ENCODE measurements around the gene AGBL1.

The AGBL1 gene

GRCh38 chr15:86159468-86159867 lies 79.8 kb downstream of the AGBL1 start:
- H3K4me1 Mint-ChIP-seq: peaks cover 36% of the 10 kb centered on the region
- H3K36me3 Mint-ChIP-seq (ENCODE audit: low read depth): no peaks in the 10 kb centered on the region
- no peak for TF ChIP-seq CTCF (IDR thresholded peaks at IDR 0.05; ENCODE audit: unreplicated experiment in 3 of 3)
- H3K9me3 Mint-ChIP-seq: no peaks in the 10 kb centered on the region
- no peak overlapping the region for H3K4me3 Mint-ChIP-seq
- peaks cover 8% of the 10 kb centered on the region for H3K27me3 Mint-ChIP-seq (ENCODE audit: low read depth)
- H3K27ac Mint-ChIP-seq: no peak overlapping the region

GRCh38 chr15:86161250-86161649 lies 81.6 kb downstream of the AGBL1 start:
- H3K4me1 Mint-ChIP-seq: peaks cover 52% of the 10 kb centered on the region
- no peak overlapping the region for H3K27ac Mint-ChIP-seq
- no peak for TF ChIP-seq CTCF (IDR thresholded peaks at IDR 0.05; ENCODE audit: unreplicated experiment in 3 of 3)
- no peaks in the 10 kb centered on the region for H3K36me3 Mint-ChIP-seq (ENCODE audit: low read depth)
- H3K4me3 Mint-ChIP-seq: no peak overlapping the region
- H3K27me3 Mint-ChIP-seq (ENCODE audit: low read depth): peaks cover 8% of the 10 kb centered on the region
- H3K9me3 Mint-ChIP-seq: no peaks in the 10 kb centered on the region

- Mint-ChIP-seq H3K36me3 (ENCODE audit: low read depth) (no peaks in the 10 kb centered on the region), H3K9me3 (no peaks in the 10 kb centered on the region), H3K4me1 (peaks cover 59% of the 10 kb centered on the region), H3K27me3 (ENCODE audit: low read depth) (peaks cover 8% of the 10 kb centered on the region), H3K4me3 (no peak overlapping the region), H3K27ac (peak overlapping the region; percentile 39 to 68 (median 39))
- no peak for TF ChIP-seq CTCF (IDR thresholded peaks at IDR 0.05; ENCODE audit: unreplicated experiment in 3 of 3)
These were observed 82.5 kb downstream of the AGBL1 start for GRCh38 chr15:86162172-86162591.

- H3K9me3 Mint-ChIP-seq: no peaks in the 10 kb centered on the region
- no peak overlapping the region for H3K4me3 Mint-ChIP-seq
- H3K27me3 Mint-ChIP-seq (ENCODE audit: low read depth): peaks cover 7% of the 10 kb centered on the region
- H3K36me3 Mint-ChIP-seq (ENCODE audit: low read depth): no peaks in the 10 kb centered on the region
- TF ChIP-seq CTCF (IDR thresholded peaks at IDR 0.05; ENCODE audit: unreplicated experiment in 3 of 3): no peak
- H3K27ac Mint-ChIP-seq: peak overlapping the region in 2 of 3 experiments; percentile 39 to 68
- peaks cover 63% of the 10 kb centered on the region for H3K4me1 Mint-ChIP-seq
These were observed 83.0 kb downstream of the AGBL1 start for GRCh38 chr15:86162641-86163040.

- H3K4me3 Mint-ChIP-seq: peak overlapping the region in 1 of 3 experiments; percentile 24
- peaks cover 70% of the 10 kb centered on the region for H3K4me1 Mint-ChIP-seq
- no peaks in the 10 kb centered on the region for H3K36me3 Mint-ChIP-seq (ENCODE audit: low read depth)
- peaks cover 4% of the 10 kb centered on the region for H3K27me3 Mint-ChIP-seq (ENCODE audit: low read depth)
- no peaks in the 10 kb centered on the region for H3K9me3 Mint-ChIP-seq
- TF ChIP-seq CTCF (IDR thresholded peaks at IDR 0.05; ENCODE audit: unreplicated experiment in 3 of 3): no peak
- peak overlapping the region; percentile 13 to 37 (median 37) for H3K27ac Mint-ChIP-seq
These were observed 84.1 kb downstream of the AGBL1 start for GRCh38 chr15:86163816-86164215.

- Mint-ChIP-seq H3K9me3 (no peaks in the 10 kb centered on the region), H3K4me3 (no peak overlapping the region), H3K27me3 (ENCODE audit: low read depth) (peaks cover 4% of the 10 kb centered on the region)
These were observed 84.7 kb downstream of the AGBL1 start for GRCh38 chr15:86164232-86164898.

More at GRCh38 chr15:86164232-86164898, 84.7 kb downstream of the AGBL1 start:
- no peak for TF ChIP-seq CTCF (IDR thresholded peaks at IDR 0.05; ENCODE audit: unreplicated experiment in 3 of 3)
- Mint-ChIP-seq H3K36me3 (ENCODE audit: low read depth) (no peaks in the 10 kb centered on the region), H3K27ac (peak overlapping the region; percentile 13 to 37 (median 37)), H3K4me1 (peaks cover 70% of the 10 kb centered on the region)

Measured in nephron (organoid).